GM21619 (cell line): ENCODE measurements around the gene SGK1.

Experiments
- ATAC-seq: cut with Tn5 transposase; IDR thresholded peaks from one replicate; pipeline ENCODE4 v1.9.1; 2021; ENCODE audit not compliant: unreplicated experiment

The SGK1 gene

DNA sequence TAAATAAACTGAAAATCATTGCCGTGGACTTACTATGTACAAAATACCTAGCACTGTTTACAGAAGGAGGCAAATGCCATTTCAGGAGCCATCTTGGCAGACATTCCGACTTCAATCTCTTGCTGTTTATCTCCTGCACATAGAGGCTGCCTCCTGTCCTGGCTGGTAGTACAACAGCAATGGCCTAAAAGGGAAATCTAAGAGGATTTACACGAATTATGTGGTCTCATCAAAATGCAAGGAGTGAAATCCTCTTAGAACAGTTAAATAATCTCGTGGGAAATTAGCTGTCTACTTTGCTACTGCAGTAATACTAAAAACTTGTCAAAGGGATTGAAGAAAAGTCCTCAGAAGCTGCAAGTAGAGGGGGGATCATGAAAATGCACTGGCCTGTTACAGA, 183.3 kb downstream of the SGK1 start:
- no peak for ATAC-seq

DNA sequence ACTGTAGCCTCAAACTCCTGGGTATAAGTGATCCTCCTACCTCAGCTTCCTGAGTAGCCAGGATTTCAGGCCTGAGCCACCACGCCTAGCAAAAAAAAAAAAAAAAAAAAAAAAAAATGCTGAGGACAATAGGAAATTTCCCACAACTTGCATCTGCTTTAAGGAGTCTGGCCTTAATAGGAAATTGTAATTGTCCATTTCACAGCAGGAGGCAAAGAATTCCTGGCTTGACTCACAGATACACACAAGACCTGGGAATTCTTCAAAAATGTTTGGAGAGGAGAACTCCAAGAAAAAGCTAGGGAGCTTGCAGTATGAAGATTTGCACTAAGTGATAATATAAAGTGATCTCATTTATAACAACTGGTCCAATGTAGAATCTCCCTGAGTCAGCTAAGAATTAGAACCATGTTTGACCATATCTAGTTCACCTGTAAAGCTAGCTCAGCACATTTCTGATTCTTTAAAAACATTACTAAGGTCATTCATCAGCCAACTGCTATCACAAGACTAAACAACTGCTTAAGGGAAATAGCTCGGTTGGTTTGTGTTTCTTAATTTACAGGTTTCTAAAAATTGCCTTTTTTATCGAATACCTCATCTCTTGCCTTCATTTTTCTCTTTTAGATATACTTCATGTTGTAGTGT, 185.3 kb downstream of the SGK1 start:
- ATAC-seq, result no peak

DNA sequence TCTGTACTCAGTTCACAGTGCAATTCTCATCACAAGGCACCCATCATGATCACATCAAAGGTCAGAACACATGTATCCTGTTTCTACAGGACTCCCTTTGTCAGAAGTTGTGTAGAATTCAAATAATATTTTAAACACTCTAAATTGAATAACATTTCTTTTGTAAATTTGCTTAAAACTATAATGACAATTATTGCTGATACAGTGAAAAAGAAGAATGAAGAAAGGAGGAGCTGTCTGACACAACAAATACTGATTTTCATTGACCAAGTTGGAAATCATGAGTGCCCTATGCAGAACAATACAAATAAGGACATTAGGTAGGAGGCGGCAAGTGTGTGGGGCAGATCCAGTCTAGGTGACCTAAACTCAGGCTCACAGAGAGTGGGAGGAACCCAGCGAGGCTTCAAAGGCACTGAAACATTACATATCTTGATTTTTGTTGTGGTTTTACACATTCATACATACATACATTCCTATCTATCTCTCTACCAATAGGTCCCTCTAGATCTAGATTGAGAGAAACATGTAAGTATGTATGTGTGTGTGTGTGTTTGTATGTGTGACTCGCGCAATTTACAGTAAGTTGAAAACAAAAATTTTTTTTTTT, 186.3 kb downstream of the SGK1 start:
- ATAC-seq, result no peak

DNA sequence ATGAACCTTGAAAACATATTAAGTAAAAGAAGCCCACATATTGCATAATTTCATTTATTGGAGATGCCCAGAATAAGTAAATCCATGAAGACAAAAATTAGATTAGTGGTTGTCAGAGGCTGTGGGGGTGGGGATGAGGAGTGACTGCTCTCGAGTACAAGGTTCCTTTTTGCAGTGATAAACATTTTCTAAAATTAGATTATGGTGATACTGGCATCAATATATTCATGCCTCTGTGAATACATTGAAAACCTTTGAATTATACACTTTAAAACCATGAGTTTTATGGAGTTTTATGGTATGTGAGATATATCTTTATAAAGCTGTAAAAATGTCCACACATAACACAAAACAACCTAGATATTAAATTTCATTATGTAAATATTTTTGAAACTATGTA, 189.8 kb downstream of the SGK1 start:
- ATAC-seq, result no peak

DNA sequence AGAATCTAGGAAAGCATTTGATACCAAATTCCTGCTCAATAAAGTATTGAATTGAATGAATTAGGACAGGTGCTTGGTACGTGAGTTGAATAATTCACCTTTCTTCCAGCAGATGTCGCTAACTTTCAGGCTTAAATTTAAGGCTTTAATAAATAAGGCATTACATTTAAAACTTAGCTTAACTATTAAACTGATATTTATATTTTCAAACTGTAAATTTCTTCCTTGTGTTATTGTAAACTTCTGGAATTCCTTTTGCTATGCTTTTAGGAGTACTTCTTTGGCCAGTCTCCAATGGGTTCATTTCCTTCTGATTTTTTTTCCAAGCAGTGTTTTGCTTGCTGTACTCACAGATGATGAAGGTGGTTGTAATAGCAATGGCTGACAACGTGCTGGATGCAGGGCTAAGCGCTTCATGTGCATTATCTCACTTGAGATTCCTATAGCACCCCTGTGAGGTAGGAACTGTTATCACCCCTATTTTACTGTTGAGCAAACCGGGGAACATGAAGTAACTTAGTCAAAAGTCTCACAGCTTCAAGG, 194.2 kb downstream of the SGK1 start:
- ATAC-seq, result no peak

DNA sequence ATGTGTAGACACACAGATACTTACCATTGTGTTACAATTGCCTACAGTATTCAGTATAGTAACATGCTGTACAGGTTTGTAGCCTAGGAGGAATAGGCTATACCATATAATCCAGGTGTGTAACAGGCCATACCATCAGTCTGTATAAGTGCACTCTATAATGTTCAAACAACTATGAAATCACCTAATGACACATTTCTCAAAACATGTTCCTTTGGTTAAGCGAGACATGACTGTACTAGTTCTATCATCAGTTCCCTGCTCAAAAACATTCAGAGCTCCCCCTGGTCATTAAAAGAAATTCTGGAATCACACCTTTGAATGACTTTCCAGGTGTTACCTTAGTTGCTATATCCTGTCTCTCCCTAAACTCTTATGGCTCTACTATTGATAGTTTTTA, 195.1 kb downstream of the SGK1 start:
- ATAC-seq, result no peak

DNA sequence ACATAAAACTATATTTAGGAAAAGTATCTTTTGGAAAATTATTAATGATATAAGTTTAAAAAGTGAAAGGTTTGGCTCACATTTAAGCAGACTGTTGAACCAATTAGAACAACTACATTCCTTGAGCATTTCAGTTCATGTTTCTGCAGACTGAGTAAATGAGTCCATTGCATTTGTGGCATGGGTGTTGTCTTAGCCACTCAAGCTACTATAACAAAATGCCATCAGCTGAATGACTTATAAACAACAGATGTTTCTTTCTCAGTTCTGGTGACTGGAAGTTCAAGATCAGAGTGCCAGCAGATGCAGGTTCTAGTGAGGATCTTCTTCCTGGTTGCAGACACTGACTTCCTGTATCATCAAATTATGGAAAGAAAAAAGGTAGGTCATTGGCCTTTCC, 198.4 kb downstream of the SGK1 start:
- ATAC-seq, result no peak
